SK-N-SH treated with all-trans-retinoic acid at 6 μM for 48 hours (cell line): ENCODE measurements around the gene TNFRSF9.

Experiments
- ATAC-seq: fragments of 200-7000 bp; cut with Tn5 transposase; 3 replicates; pipeline ENCODE4 v1.9.1; 2020; ENCODE audit warnings: mild to moderate bottlenecking, moderate library complexity
- ARNTL ChIP-seq: fragments of 450-650 bp; formaldehyde crosslinking; IDR thresholded peaks from 2 replicates; pipeline ENCODE4 v1.5.0; 2020; ENCODE audit warnings: low read depth, mild to moderate bottlenecking, moderate library complexity, borderline replicate concordance
- BACH2 ChIP-seq: fragments of 250-450 bp; sonication (Bioruptor Pico); IDR thresholded peaks from 2 replicates; pipeline ENCODE4 v1.9.0; 2021; ENCODE audit warnings: mild to moderate bottlenecking, borderline replicate concordance
- CSDC2 ChIP-seq: fragments of 250-450 bp; sonication (Bioruptor Pico); IDR thresholded peaks from 2 replicates; pipeline ENCODE4 v1.5.0; 2020; ENCODE audit warnings: mild to moderate bottlenecking, moderate library complexity
- CSRNP3 ChIP-seq: fragments of 250-450 bp; sonication (Bioruptor Pico); IDR thresholded peaks from 2 replicates; pipeline ENCODE4 v1.5.1; 2021; ENCODE audit warnings: mild to moderate bottlenecking, moderate library complexity
- ISL1 ChIP-seq: fragments of 250-450 bp; sonication (Bioruptor Pico); IDR thresholded peaks from 2 replicates; pipeline ENCODE4 v2.1.2; 2022; ENCODE audit warnings: mild to moderate bottlenecking, moderate library complexity
- OSR1 ChIP-seq: fragments of 250-450 bp; sonication (Bioruptor Pico); IDR thresholded peaks from 2 replicates; pipeline ENCODE4 v1.8.0; 2022; ENCODE audit warnings: moderate library complexity, mild to moderate bottlenecking, inconsistent platforms
- PATZ1 ChIP-seq: fragments of 250-450 bp; sonication (Bioruptor Pico); IDR thresholded peaks from 2 replicates; pipeline ENCODE4 v1.8.0; 2020; ENCODE audit warnings: mild to moderate bottlenecking, moderate library complexity, borderline replicate concordance
- PPARA ChIP-seq: fragments of 250-450 bp; sonication (Bioruptor Pico); IDR thresholded peaks from 2 replicates; pipeline ENCODE4 v1.5.0; 2020; ENCODE audit warnings: mild to moderate bottlenecking, borderline replicate concordance
- RARB ChIP-seq: fragments of 250-450 bp; sonication (Bioruptor Pico); IDR thresholded peaks from 2 replicates; pipeline ENCODE4 v1.8.0; 2021; ENCODE audit warnings: mild to moderate bottlenecking, moderate library complexity
- SNAI2 ChIP-seq: fragments of 250-450 bp; sonication (Bioruptor Pico); IDR thresholded peaks from 2 replicates; pipeline ENCODE4 v1.5.0; 2020; ENCODE audit warnings: mild to moderate bottlenecking, moderate library complexity
- TCF4 ChIP-seq: fragments of 250-450 bp; sonication (Bioruptor Pico); IDR thresholded peaks from 2 replicates; pipeline ENCODE4 v1.8.0; 2021; ENCODE audit warnings: mild to moderate bottlenecking, moderate library complexity, borderline replicate concordance
- TOX ChIP-seq: fragments of 250-450 bp; sonication (Bioruptor Pico); IDR thresholded peaks from 2 replicates; pipeline ENCODE4 v1.8.0; 2021; ENCODE audit warnings: mild to moderate bottlenecking, moderate library complexity, borderline replicate concordance
- TSHZ2 ChIP-seq: fragments of 250-450 bp; sonication (Bioruptor Pico); IDR thresholded peaks from 2 replicates; pipeline ENCODE4 v1.5.0; 2020; ENCODE audit warnings: mild to moderate bottlenecking, moderate library complexity
- ZC3H10 ChIP-seq: fragments of 250-450 bp; sonication (Bioruptor Pico); IDR thresholded peaks from 2 replicates; pipeline ENCODE4 v1.5.1; 2021; ENCODE audit warnings: mild to moderate bottlenecking, moderate library complexity
- ZFP3 ChIP-seq: fragments of 250-450 bp; sonication (Bioruptor Pico); IDR thresholded peaks from 2 replicates; pipeline ENCODE4 v1.5.0; 2020; ENCODE audit warnings: mild to moderate bottlenecking, moderate library complexity
- ZFP30 ChIP-seq: fragments of 450-650 bp; formaldehyde crosslinking; IDR thresholded peaks from 2 replicates; pipeline ENCODE4 v1.5.0; 2022; ENCODE audit warnings: mild to moderate bottlenecking, moderate library complexity
- ZNF565 ChIP-seq: fragments of 450-650 bp; formaldehyde crosslinking; conservative IDR thresholded peaks from 2 replicates; pipeline ENCODE4 v1.5.0; 2020; ENCODE audit warnings: low read depth, mild to moderate bottlenecking, moderate library complexity
- ZNF70 ChIP-seq: fragments of 450-650 bp; formaldehyde crosslinking; IDR thresholded peaks from 2 replicates; pipeline ENCODE4 v1.5.0; 2020; ENCODE audit warnings: mild to moderate bottlenecking, moderate library complexity
- ZNF8 ChIP-seq: fragments of 450-650 bp; formaldehyde crosslinking; IDR thresholded peaks from 2 replicates; pipeline ENCODE4 v1.5.0; 2020; ENCODE audit warnings: mild to moderate bottlenecking, moderate library complexity

Gene TNFRSF9

GRCh38 chr1:7972285-7972684, 31.6 kb upstream of the TNFRSF9 start:
- no peak for TF ChIP-seq PPARA
- no peak for TF ChIP-seq CSRNP3 (CRISPR knock-in tag)
- no peak for TF ChIP-seq ISL1 (CRISPR knock-in tag)
- TF ChIP-seq ZNF70 (CRISPR knock-in tag), result no peak
- TF ChIP-seq PATZ1, result no peak
- TF ChIP-seq SNAI2, result no peak
- no peak for TF ChIP-seq ZNF565
- TF ChIP-seq TSHZ2 (CRISPR knock-in tag), result no peak
- no peak for TF ChIP-seq OSR1
- TF ChIP-seq CSDC2 (CRISPR knock-in tag), result no peak
- no peak for TF ChIP-seq ZNF8 (CRISPR knock-in tag)
- no peak for TF ChIP-seq TOX
- no peak for TF ChIP-seq TCF4 (CRISPR knock-in tag)
- ATAC-seq, result no peak

GRCh38 chr1:7971024-7971423, 30.4 kb upstream of the TNFRSF9 start:
- no peak for ATAC-seq
- TF ChIP-seq ARNTL (no peak), OSR1 (no peak), CSDC2 (CRISPR knock-in tag) (no peak), ZFP3 (CRISPR knock-in tag) (no peak), ISL1 (CRISPR knock-in tag) (no peak), BACH2 (CRISPR knock-in tag) (no peak), ZFP30 (CRISPR knock-in tag) (no peak), CSRNP3 (CRISPR knock-in tag) (no peak), TOX (no peak), ZNF70 (CRISPR knock-in tag) (no peak), PATZ1 (no peak), TCF4 (CRISPR knock-in tag) (no peak), ZNF565 (no peak)

GRCh38 chr1:7970246-7970645, 29.6 kb upstream of the TNFRSF9 start:
- TF ChIP-seq SNAI2, result no peak
- no peak for TF ChIP-seq ISL1 (CRISPR knock-in tag)
- no peak for TF ChIP-seq ZNF565
- TF ChIP-seq RARB (CRISPR knock-in tag), result no peak
- TF ChIP-seq ZFP3 (CRISPR knock-in tag), result no peak
- no peak for TF ChIP-seq OSR1
- TF ChIP-seq, all 23 proteins: peak for 0
- ATAC-seq, result no peak

- no peak for TF ChIP-seq SNAI2
- TF ChIP-seq ZC3H10 (CRISPR knock-in tag), result no peak
- TF ChIP-seq ZFP30 (CRISPR knock-in tag), result no peak
- TF ChIP-seq ZNF70 (CRISPR knock-in tag), result no peak
- no peak for TF ChIP-seq PPARA
- no peak for ATAC-seq
These were observed 27.0 kb upstream of the TNFRSF9 start for GRCh38 chr1:7967651-7968050.
